22Rv1 (cell line): Measurements from ENCODE around the gene SIGLEC5.

ENCODE experiments used
- ZFX ChIP-seq: fragments of 450-650 bp; IDR thresholded peaks from 2 replicates; pipeline ENCODE4 v1.6.1; 2017; ENCODE audit warnings: antibody characterized with exemption, borderline replicate concordance
- TF ChIP-seq, protein P1 (sequence below): fragments of 450-650 bp; IDR thresholded peaks from 2 replicates; pipeline ENCODE4 v1.5.1; 2017; ENCODE audit warnings: mild to moderate bottlenecking

DNA sequence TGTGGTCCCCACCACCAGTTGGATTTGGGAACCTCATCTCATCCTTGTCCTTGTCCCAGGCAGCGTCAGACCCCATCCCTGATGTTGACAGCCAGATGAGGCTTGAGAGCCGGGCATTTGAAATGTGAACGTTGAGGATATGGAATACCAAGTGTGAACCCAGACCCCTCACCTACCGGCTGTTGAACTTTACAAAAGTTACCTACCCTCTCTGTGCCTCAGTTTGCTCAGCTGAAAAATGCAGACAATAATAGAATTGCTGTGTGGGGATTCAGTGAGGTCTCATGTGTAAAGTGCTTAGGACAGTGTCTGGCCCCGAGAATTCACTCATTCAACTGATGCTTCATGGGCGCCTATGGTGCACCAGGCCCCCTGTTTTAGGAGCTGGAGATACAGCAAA, 17.1 kb upstream of the SIGLEC5 start:
- TF ChIP-seq, protein P1, sequence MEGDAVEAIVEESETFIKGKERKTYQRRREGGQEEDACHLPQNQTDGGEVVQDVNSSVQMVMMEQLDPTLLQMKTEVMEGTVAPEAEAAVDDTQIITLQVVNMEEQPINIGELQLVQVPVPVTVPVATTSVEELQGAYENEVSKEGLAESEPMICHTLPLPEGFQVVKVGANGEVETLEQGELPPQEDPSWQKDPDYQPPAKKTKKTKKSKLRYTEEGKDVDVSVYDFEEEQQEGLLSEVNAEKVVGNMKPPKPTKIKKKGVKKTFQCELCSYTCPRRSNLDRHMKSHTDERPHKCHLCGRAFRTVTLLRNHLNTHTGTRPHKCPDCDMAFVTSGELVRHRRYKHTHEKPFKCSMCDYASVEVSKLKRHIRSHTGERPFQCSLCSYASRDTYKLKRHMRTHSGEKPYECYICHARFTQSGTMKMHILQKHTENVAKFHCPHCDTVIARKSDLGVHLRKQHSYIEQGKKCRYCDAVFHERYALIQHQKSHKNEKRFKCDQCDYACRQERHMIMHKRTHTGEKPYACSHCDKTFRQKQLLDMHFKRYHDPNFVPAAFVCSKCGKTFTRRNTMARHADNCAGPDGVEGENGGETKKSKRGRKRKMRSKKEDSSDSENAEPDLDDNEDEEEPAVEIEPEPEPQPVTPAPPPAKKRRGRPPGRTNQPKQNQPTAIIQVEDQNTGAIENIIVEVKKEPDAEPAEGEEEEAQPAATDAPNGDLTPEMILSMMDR, result no peak
- TF ChIP-seq ZFX, result no peak
